OCI-LY7 (cell line): ENCODE measurements around the gene ZNF639. TPM values are rescaled to one million over a fixed set of nuclear protein-coding genes. Genes with fewer than 3 reads are reported as not detected.

Experiments
- BruUV-seq: library from RNA; stranded (reverse); fragments of 400-500 nt; replicated peaks from 2 replicates; lab custom pipeline; 2021; lab: Mats Ljungman, UMichigan
- CTCF ChIA-PET: fragments of 300-600 bp; sonication (Branson Sonifier 250); formaldehyde crosslinking; loops from one replicate; lab custom pipeline; 2022; ENCODE audit warnings: antibody characterized with exemption; ENCODE audit not compliant: unreplicated experiment; lab: Charles Lee
- POLR2A ChIA-PET: fragments of 300-600 bp; sonication (Branson Sonifier 250); formaldehyde crosslinking; loops from one replicate; lab custom pipeline; 2022; ENCODE audit warnings: antibody characterized with exemption; lab: Charles Lee
- DNase-seq: peaks from one replicate; pipeline ENCODE4 v3.0.0-alpha.2; 2015; ENCODE audit warnings: low spot score
- H2AFZ ChIP-seq: fragments of 200-600 bp; sonication (generic), shearing (Covaris generic); 2 replicates; pipeline ENCODE4 v1.6.1; 2014; ENCODE audit warnings: mild to moderate bottlenecking, antibody characterized with exemption, low read length, moderate library complexity
- H3K27ac ChIP-seq: fragments of 200-600 bp; sonication (generic); 2 replicates; pipeline ENCODE4 v1.5.1; 2014; ENCODE audit warnings: mixed run types, low read depth, mild to moderate bottlenecking, moderate library complexity, low read length, inconsistent platforms; ENCODE audit not compliant: poor library complexity, severe bottlenecking
- H3K36me3 ChIP-seq: fragments of 200-600 bp; sonication (generic); 2 replicates; pipeline ENCODE4 v1.6.1; 2014; ENCODE audit warnings: mild to moderate bottlenecking, antibody characterized with exemption, low read length, moderate library complexity, mixed read lengths; ENCODE audit not compliant: insufficient read depth
- H3K4me1 ChIP-seq: fragments of 200-600 bp; sonication (generic); 2 replicates; pipeline ENCODE4 v1.5.1; 2014; ENCODE audit warnings: mild to moderate bottlenecking, low read length; ENCODE audit not compliant: insufficient read depth, poor library complexity, severe bottlenecking
- H3K4me2 ChIP-seq: fragments of 200-600 bp; sonication (generic); 2 replicates; pipeline ENCODE4 v1.6.1; 2014; ENCODE audit warnings: mild to moderate bottlenecking, low read length
- H3K4me3 ChIP-seq: fragments of 200-600 bp; sonication (generic); 2 replicates; pipeline ENCODE4 v1.5.1; 2014; ENCODE audit warnings: mild to moderate bottlenecking, low read depth, low read length; ENCODE audit not compliant: poor library complexity, severe bottlenecking
- H3K79me2 ChIP-seq: fragments of 200-600 bp; sonication (generic); 2 replicates; pipeline ENCODE4 v1.6.1; 2016; ENCODE audit warnings: low read depth, mild to moderate bottlenecking, low read length, moderate library complexity, mixed read lengths; ENCODE audit not compliant: insufficient read depth
- H3K9me2 ChIP-seq: fragments of 200-600 bp; sonication (generic); 2 replicates; pipeline ENCODE4 v1.6.1; 2016; ENCODE audit warnings: mild to moderate bottlenecking, low read length, mixed read lengths; ENCODE audit not compliant: insufficient read depth
- H3K9me3 ChIP-seq: fragments of 200-600 bp; sonication (generic); 2 replicates; pipeline ENCODE4 v1.6.1; 2014; ENCODE audit warnings: mild to moderate bottlenecking, mixed run types, low read length, mixed read lengths
- H4K20me1 ChIP-seq: fragments of 200-600 bp; sonication (generic); 2 replicates; pipeline ENCODE4 v1.6.1; 2014; ENCODE audit warnings: mild to moderate bottlenecking, antibody characterized with exemption, low read length, moderate library complexity, mixed read lengths; ENCODE audit not compliant: insufficient read depth
- EZH2phosphoT487 ChIP-seq: fragments of 200-600 bp; sonication (generic); IDR thresholded peaks from 2 replicates; pipeline ENCODE4 v1.6.1; 2018; ENCODE audit warnings: low read depth, borderline replicate concordance, mild to moderate bottlenecking, mixed run types, antibody characterized with exemption, low read length, moderate library complexity, mixed read lengths
- intact Hi-C: fragments of 100-400 bp; cut with micrococcal nuclease; formaldehyde crosslinking; loops from one replicate; pipeline ENCODE4 v1.10.0; 2022; ENCODE audit not compliant: unreplicated experiment
- total RNA-seq, 2 experiments: library from RNA; depleted of rRNA in 1 of 2; stranded (reverse); fragments of >200 nt in 1 of 2; shearing (Covaris generic) in 1 of 2; gene quantifications; 2 replicates each; pipeline ENCODE4 v1.2.3, GENCODE V29; 2014 to 2022
- TF ChIP-seq, protein P1 (sequence below): fragments of 200-600 bp; sonication (generic); conservative IDR thresholded peaks from 2 replicates; pipeline ENCODE4 v1.5.1; 2014; ENCODE audit warnings: mild to moderate bottlenecking, antibody characterized with exemption, low read length, moderate library complexity, mixed read lengths

Gene ZNF639
- total RNA-seq, 2 experiments from 2014 or later, result 59.3 to 61.3 TPM

- Histone ChIP-seq H3K9me3 (no peaks in the 10 kb centered on the region), H3K36me3 (no peaks in the 10 kb centered on the region), H3K27ac (no peak overlapping the region), H3K79me2 (no peaks in the 10 kb centered on the region), H3K4me1 (no peaks in the 10 kb centered on the region), H4K20me1 (no peaks in the 10 kb centered on the region), H3K9me2 (no peaks in the 10 kb centered on the region), H3K4me2 (no peak overlapping the region), H3K4me3 (no peak overlapping the region), H2AFZ (no peak overlapping the region)
- BruUV-seq, result no TSS peak
- intact Hi-C loops, result no loop called here
- TF ChIP-seq EZH2phosphoT487, result no peak
- TF ChIP-seq, protein P1, sequence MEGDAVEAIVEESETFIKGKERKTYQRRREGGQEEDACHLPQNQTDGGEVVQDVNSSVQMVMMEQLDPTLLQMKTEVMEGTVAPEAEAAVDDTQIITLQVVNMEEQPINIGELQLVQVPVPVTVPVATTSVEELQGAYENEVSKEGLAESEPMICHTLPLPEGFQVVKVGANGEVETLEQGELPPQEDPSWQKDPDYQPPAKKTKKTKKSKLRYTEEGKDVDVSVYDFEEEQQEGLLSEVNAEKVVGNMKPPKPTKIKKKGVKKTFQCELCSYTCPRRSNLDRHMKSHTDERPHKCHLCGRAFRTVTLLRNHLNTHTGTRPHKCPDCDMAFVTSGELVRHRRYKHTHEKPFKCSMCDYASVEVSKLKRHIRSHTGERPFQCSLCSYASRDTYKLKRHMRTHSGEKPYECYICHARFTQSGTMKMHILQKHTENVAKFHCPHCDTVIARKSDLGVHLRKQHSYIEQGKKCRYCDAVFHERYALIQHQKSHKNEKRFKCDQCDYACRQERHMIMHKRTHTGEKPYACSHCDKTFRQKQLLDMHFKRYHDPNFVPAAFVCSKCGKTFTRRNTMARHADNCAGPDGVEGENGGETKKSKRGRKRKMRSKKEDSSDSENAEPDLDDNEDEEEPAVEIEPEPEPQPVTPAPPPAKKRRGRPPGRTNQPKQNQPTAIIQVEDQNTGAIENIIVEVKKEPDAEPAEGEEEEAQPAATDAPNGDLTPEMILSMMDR, result no peak
- ChIA-PET POLR2A (interaction anchor here (0.6 to 1.0 kb wide), 6 partner anchors 12 to 1871 kb away, joined by 3 to 9 read pairs (median 4); no protein-coding TSS in a partner anchor), CTCF (no interaction called here)
- no peak for DNase-seq
Observed at GRCh38 chr3:179276001-179276400, 46.8 kb upstream of the ZNF639 start.

GRCh38 chr3:179276743-179277142 lies 46.1 kb upstream of the ZNF639 start:
- CTCF ChIA-PET, result no interaction called here
- BruUV-seq, result no TSS peak

GRCh38 chr3:179278151-179278550 lies 44.7 kb upstream of the ZNF639 start:
- Histone ChIP-seq H3K4me3 (no peak overlapping the region), H2AFZ (no peak overlapping the region), H3K79me2 (no peaks in the 10 kb centered on the region), H3K4me2 (no peak overlapping the region), H4K20me1 (no peaks in the 10 kb centered on the region), H3K36me3 (no peaks in the 10 kb centered on the region), H3K4me1 (no peaks in the 10 kb centered on the region), H3K9me3 (no peaks in the 10 kb centered on the region), H3K9me2 (no peaks in the 10 kb centered on the region), H3K27ac (no peak overlapping the region)
- DNase-seq, result no peak
- CTCF ChIA-PET, result no interaction called here
- no peak for TF ChIP-seq EZH2phosphoT487
- TF ChIP-seq, protein P1, result no peak
- POLR2A ChIA-PET, result interaction anchor here (0.6 kb wide), 1 partner anchor 72 kb away, joined by 3 read pairs; no protein-coding TSS in a partner anchor
- intact Hi-C loops, result no loop called here
- BruUV-seq, result no TSS peak

More at GRCh38 chr3:179276743-179277142, 46.1 kb upstream of the ZNF639 start:
- H3K4me3 ChIP-seq, result no peak overlapping the region
- H3K27ac ChIP-seq, result no peak overlapping the region
- no peak for DNase-seq
- H2AFZ ChIP-seq, result no peak overlapping the region
- intact Hi-C loops, result no loop called here
- H4K20me1 ChIP-seq, result no peaks in the 10 kb centered on the region
- H3K4me1 ChIP-seq, result no peaks in the 10 kb centered on the region
- no peaks in the 10 kb centered on the region for H3K79me2 ChIP-seq
- no peaks in the 10 kb centered on the region for H3K36me3 ChIP-seq
- H3K4me2 ChIP-seq, result no peak overlapping the region
- H3K9me2 ChIP-seq, result no peaks in the 10 kb centered on the region
- TF ChIP-seq, protein P1, result no peak
- no peak for TF ChIP-seq EZH2phosphoT487
- POLR2A ChIA-PET, result interaction anchor here (0.6 kb wide), 1 partner anchor 1870 kb away, joined by 4 read pairs; no protein-coding TSS in a partner anchor
- no peaks in the 10 kb centered on the region for H3K9me3 ChIP-seq
